Transverse colon (tissue), 4 donors: Measurements from ENCODE around the gene DHRSX. TPM values are rescaled to one million over a fixed set of nuclear protein-coding genes. Genes with fewer than 3 reads are reported as not detected.

Experiments used
- DNase-seq: peaks from one replicate; pipeline ENCODE4 v3.0.0-alpha.2; 2019
- H3K27ac ChIP-seq, 4 donors: fragments of 200-600 bp; sonication (generic); 2 replicates each; pipeline ENCODE4 v1.5.1; 2016 to 2018; ENCODE audit warnings: inconsistent platforms in 4 of 4
- H3K27me3 ChIP-seq: fragments of 200-600 bp; sonication (generic); 2 replicates; pipeline ENCODE4 v1.5.1; 2017; ENCODE audit warnings: inconsistent platforms
- H3K36me3 ChIP-seq, 4 donors: fragments of 200-600 bp; sonication (generic); 2 replicates each; pipeline ENCODE4 v1.5.1; 2017 to 2019; ENCODE audit warnings: inconsistent platforms in 4 of 4
- H3K4me1 ChIP-seq, 4 donors: fragments of 200-600 bp; sonication (generic); 2 replicates each; pipeline ENCODE4 v1.5.1; 2017 to 2020; ENCODE audit warnings: inconsistent platforms in 4 of 4
- H3K4me3 ChIP-seq, 4 donors: fragments of 200-600 bp; sonication (generic); 1 replicate in 1 of 4; 2 replicates in 3 of 4; pipeline versions ENCODE4 v1.5.1 to v1.6.1; 2017 to 2019; ENCODE audit warnings: inconsistent platforms in 4 of 4
- H3K9me3 ChIP-seq, 2 donors: fragments of 200-600 bp; sonication (generic); 2 replicates each; pipeline ENCODE4 v1.5.1; 2017 to 2019; ENCODE audit warnings: inconsistent platforms in 2 of 2
- CTCF ChIP-seq, 5 experiments: fragments of 200-600 bp in 3 of 5; fragments of 450-650 bp in 2 of 5; sonication (generic) in 3 of 5; IDR thresholded peaks; 1 replicate in 2 of 5; 2 replicates in 3 of 5; pipeline ENCODE4 v1.5.1; 2016 to 2017; ENCODE audit warnings: antibody characterized with exemption in 5 of 5, inconsistent platforms in 3 of 5, mild to moderate bottlenecking in 2 of 5, moderate library complexity in 1 of 5
- EP300 ChIP-seq: sonication (generic); formaldehyde crosslinking; IDR thresholded peaks from one replicate; pipeline ENCODE4 v1.6.1; 2017; ENCODE audit warnings: antibody characterized with exemption, low read depth
- POLR2A ChIP-seq: fragments of 450-650 bp; IDR thresholded peaks from one replicate; pipeline ENCODE4 v1.6.1; 2016; ENCODE audit warnings: antibody characterized with exemption, mild to moderate bottlenecking, moderate library complexity
- POLR2AphosphoS5 ChIP-seq, 3 donors: sonication (generic); formaldehyde crosslinking; IDR thresholded peaks; one replicate each; pipeline ENCODE4 v1.6.1; 2016; ENCODE audit warnings: antibody characterized with exemption in 3 of 3
- WGBS, 2 donors: methylation state at CpG; one replicate each; pipeline ENCODE4 v1.1.5; 2018; ENCODE audit warnings: low coverage in 1 of 2; 5-methylcytosine and 5-hydroxymethylcytosine counted together
- in situ Hi-C, 4 donors: fragments of 200-750 bp; cut with MboI; loops; one replicate each; pipeline versions ENCODE4 v1.15.0 to v1.15.1; 2017; ENCODE audit warnings: low sequenced_read_pairs in 3 of 4, low pct_ligation_motif_present in 1 of 4, low pct_unique_long_range_greater_than_20kb in 1 of 4
- intact Hi-C: fragments of 100-400 bp; cut with DNase I; formaldehyde crosslinking; loops from one replicate; pipeline ENCODE4 v1.15.1; 2023; ENCODE audit warnings: low total_unique reads
- total RNA-seq, 4 donors: library from RNA; depleted of rRNA; stranded (reverse); fragments of >200 nt; gene quantifications; one replicate each; pipeline ENCODE4 v1.1.0, GENCODE V29; 2016

The DHRSX gene
- total RNA-seq, 4 donors from 2014 or later: 27.9 to 39.9 (median 33.9) TPM

GRCh38 chrX:2226906-2227656 lies 273.7 kb downstream of the DHRSX start:
- H3K4me3 ChIP-seq: no peak overlapping the region
- no peaks in the 10 kb centered on the region for H3K4me1 ChIP-seq
- TF ChIP-seq EP300: no peak
- no peaks in the 10 kb centered on the region for H3K27me3 ChIP-seq
- no peaks in the 10 kb centered on the region for H3K9me3 ChIP-seq
- WGBS, 2 donors: 80 to 91% methylated on average over 2 to 6 of the region's 6 CpGs
- intact Hi-C loops (no loop called here), in situ Hi-C loops (no loop called here)
- peaks cover 0 to 4% (median 0%) of the 10 kb centered on the region in 4 donors for H3K36me3 ChIP-seq
- no peak for DNase-seq
- no peak overlapping the region for H3K27ac ChIP-seq

GRCh38 chrX:2226182-2226581 lies 274.6 kb downstream of the DHRSX start:
- no peaks in the 10 kb centered on the region for H3K9me3 ChIP-seq
- no peaks in the 10 kb centered on the region for H3K27me3 ChIP-seq
- 80 to 81% methylated on average over 2 to 9 of the region's 9 CpGs for WGBS, 2 donors
- peaks cover 0 to 4% (median 0%) of the 10 kb centered on the region in 4 donors for H3K36me3 ChIP-seq
- no peak overlapping the region for H3K4me3 ChIP-seq
- no peaks in the 10 kb centered on the region for H3K4me1 ChIP-seq
- intact Hi-C loops (no loop called here), in situ Hi-C loops (no loop called here)
- no peak for TF ChIP-seq POLR2AphosphoS5 (IDR thresholded peaks at IDR 0.05)
- TF ChIP-seq EP300: no peak
- TF ChIP-seq POLR2A: no peak
- TF ChIP-seq CTCF (IDR thresholded peaks at IDR 0.05): no peak
- no peak overlapping the region for H3K27ac ChIP-seq
- DNase-seq: no peak

- H3K27ac ChIP-seq: no peak overlapping the region
- in situ Hi-C loops: no loop called here
- H3K36me3 ChIP-seq: peaks cover 0 to 16% (median 9%) of the 10 kb centered on the region in 4 donors
- no peaks in the 10 kb centered on the region for H3K4me1 ChIP-seq
- TF ChIP-seq POLR2A (no peak), EP300 (no peak)
- 94 to 95% methylated on average over 8 to 9 of the region's 9 CpGs for WGBS, 2 donors
- peaks cover 3 to 8% of the 10 kb centered on the region in 2 donors for H3K9me3 ChIP-seq
- no peak overlapping the region for H3K4me3 ChIP-seq
- H3K27me3 ChIP-seq: no peaks in the 10 kb centered on the region
- DNase-seq: no peak
- intact Hi-C loops: no loop called here
Measured at GRCh38 chrX:2224597-2225235, 276.1 kb downstream of the DHRSX start.

DNA sequence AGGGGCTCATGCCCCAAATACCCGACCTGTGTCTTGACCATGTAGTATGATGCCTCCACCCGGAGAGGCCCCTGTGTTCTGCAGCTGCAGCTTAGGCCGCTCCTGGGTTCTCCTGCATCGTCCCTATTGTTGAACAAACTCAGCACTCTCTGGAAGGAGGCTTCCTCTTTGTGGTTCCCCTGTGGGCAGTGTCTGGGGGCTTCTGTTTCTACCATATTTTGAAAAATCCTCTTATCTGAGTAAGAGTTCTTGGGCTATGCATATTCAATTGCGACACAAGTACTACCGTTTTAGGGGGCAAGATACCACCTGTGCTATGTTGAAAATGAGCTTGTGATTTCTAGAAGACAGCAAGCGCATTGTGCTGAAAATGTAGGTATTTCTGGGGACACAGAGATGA lies 276.6 kb downstream of the DHRSX start:
- in situ Hi-C loops: no loop called here
- Histone ChIP-seq H3K27ac (no peak overlapping the region), H3K36me3 (peaks cover 0 to 20% (median 10%) of the 10 kb centered on the region in 4 donors), H3K27me3 (no peaks in the 10 kb centered on the region), H3K4me1 (no peaks in the 10 kb centered on the region), H3K4me3 (no peak overlapping the region), H3K9me3 (peaks cover 9 to 14% of the 10 kb centered on the region in 2 donors)
- no peak for TF ChIP-seq POLR2A
- WGBS, 2 donors: 60 to 71% methylated on average over 3 to 7 of the region's 7 CpGs
- intact Hi-C loops: no loop called here
- no peak for DNase-seq

- 90 to 91% methylated on average over 9 to 12 of the region's 12 CpGs for WGBS, 2 donors
- Histone ChIP-seq H3K9me3 (peaks cover 23 to 25% of the 10 kb centered on the region in 2 donors), H3K4me3 (no peak overlapping the region), H3K27ac (no peak overlapping the region), H3K4me1 (no peaks in the 10 kb centered on the region), H3K36me3 (peaks cover 0 to 20% (median 10%) of the 10 kb centered on the region in 4 donors), H3K27me3 (no peaks in the 10 kb centered on the region)
- intact Hi-C loops (no loop called here), in situ Hi-C loops (no loop called here)
- DNase-seq: no peak
- TF ChIP-seq POLR2A (no peak), CTCF (IDR thresholded peaks at IDR 0.05) (no peak), EP300 (no peak), POLR2AphosphoS5 (IDR thresholded peaks at IDR 0.05) (no peak)
Measured at GRCh38 chrX:2220829-2221567, 279.8 kb downstream of the DHRSX start.
